Neural crest cell (in vitro differentiated cells): ENCODE data around the gene CLCN4. TPM values are rescaled to one million over a fixed set of nuclear protein-coding genes. Genes with fewer than 3 reads are reported as not detected.
A peak's percentile ranks its signal among the peaks of the same experiment; 100 is the strongest.

Experiments
- DNase-seq: peaks from one replicate; pipeline ENCODE4 v3.0.0; 2021; ENCODE audit warnings: low read depth, mixed read lengths, low spot score
- H3K27ac Mint-ChIP-seq: one replicate; pipeline ENCODE4 v1.8.0; 2021; ENCODE audit warnings: mild to moderate bottlenecking, mixed read lengths; ENCODE audit not compliant: unreplicated experiment
- H3K27me3 Mint-ChIP-seq: 2 replicates; pipeline ENCODE4 v1.8.0; 2021; ENCODE audit warnings: low read depth, mild to moderate bottlenecking, mixed read lengths
- H3K36me3 Mint-ChIP-seq: 2 replicates; pipeline ENCODE4 v1.8.0; 2021; ENCODE audit warnings: low read depth, mild to moderate bottlenecking, mixed read lengths
- H3K4me1 Mint-ChIP-seq: 2 replicates; pipeline ENCODE4 v1.8.0; 2021; ENCODE audit warnings: mixed read lengths
- H3K4me3 Mint-ChIP-seq: one replicate; pipeline ENCODE4 v1.8.0; 2021; ENCODE audit warnings: mild to moderate bottlenecking, mixed read lengths
- H3K9me3 Mint-ChIP-seq: 2 replicates; pipeline ENCODE4 v1.8.0; 2021; ENCODE audit warnings: mixed read lengths
- CTCF ChIP-seq: fragments of 200-600 bp; sonication (generic); conservative IDR thresholded peaks from 2 replicates; pipeline ENCODE4 v1.5.0; 2021; ENCODE audit warnings: antibody characterized with exemption, mild to moderate bottlenecking
- total RNA-seq: library from RNA; stranded (reverse); gene quantifications from 2 replicates; pipeline ENCODE4 v1.2.1, GENCODE V29; 2021

Gene CLCN4
- total RNA-seq, 1 donor from 2014 or later: 8.8 TPM

- no peak for TF ChIP-seq CTCF
- no peak for DNase-seq
- no peaks in the 10 kb centered on the region for H3K27me3 Mint-ChIP-seq
- peaks cover 3% of the 10 kb centered on the region for H3K36me3 Mint-ChIP-seq
- peaks cover 23% of the 10 kb centered on the region for H3K4me1 Mint-ChIP-seq
- H3K27ac Mint-ChIP-seq: peak overlapping the region; percentile 80
- no peak overlapping the region for H3K4me3 Mint-ChIP-seq
- no peaks in the 10 kb centered on the region for H3K9me3 Mint-ChIP-seq
Measured at GRCh38 chrX:10110984-10111363, 45.8 kb upstream of the CLCN4 start.

DNA sequence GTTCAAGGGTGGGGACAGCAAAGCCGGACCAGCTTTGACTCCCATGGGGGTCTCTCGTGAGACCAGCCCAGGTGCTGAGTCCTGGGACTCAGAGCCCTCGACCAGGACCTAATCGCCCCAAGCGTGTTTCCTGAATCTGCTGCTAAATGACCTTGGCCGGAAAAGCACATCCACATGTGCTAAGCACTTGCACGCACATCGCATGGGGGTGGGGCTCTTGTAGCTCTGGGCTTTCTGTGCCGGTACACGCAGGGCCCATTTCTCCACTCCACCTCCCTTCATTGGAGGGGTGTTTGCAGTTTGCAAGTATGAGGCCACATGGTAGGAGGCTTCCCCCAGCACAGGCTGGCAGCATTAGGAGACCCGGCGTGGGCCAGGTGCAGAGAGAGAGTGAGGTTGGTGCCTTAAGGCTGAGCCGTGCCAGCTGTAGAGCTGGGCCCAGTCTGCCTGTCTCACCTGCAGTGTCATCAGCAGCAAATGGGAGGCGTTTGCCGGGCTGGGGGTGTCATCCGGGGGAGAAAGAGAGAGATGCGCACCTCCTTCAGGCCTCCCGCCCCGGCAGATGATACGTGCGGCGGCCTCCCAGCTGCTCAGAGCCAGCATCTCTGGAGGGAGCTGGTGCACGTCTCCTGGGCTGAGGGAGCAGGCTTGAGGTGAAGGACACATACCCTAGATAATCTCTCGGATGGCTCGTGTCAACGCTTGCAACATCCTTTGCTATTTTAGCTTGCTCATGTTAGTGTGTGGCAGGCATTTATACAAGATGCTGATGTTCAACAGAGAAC is 45.2 kb upstream of the CLCN4 start:
- TF ChIP-seq CTCF: no peak
- no peak overlapping the region for H3K4me3 Mint-ChIP-seq
- peaks cover 4% of the 10 kb centered on the region for H3K9me3 Mint-ChIP-seq
- peaks cover 23% of the 10 kb centered on the region for H3K4me1 Mint-ChIP-seq
- peaks cover 8% of the 10 kb centered on the region for H3K36me3 Mint-ChIP-seq
- H3K27ac Mint-ChIP-seq: no peak overlapping the region
- H3K27me3 Mint-ChIP-seq: no peaks in the 10 kb centered on the region
- DNase-seq: no peak

DNA sequence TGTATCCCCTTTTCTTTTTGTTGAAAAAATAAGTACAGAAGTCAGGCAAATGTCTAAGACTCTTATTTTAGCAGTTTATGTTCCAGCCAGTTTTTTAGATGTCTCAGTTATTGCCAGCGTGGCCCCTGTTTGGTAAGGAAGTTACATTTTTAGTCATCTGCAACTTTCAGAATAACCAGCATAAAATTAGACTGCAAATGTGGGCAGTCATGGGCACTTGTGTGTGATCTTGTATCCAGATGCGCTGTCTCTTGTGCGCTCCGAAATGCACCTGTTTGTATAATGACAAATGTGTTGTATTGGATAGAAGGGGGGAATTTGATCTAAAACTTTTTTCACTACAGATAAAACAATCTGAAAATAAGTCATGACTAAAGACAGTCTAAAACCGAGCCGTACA is 44.3 kb upstream of the CLCN4 start:
- H3K27ac Mint-ChIP-seq: no peak overlapping the region
- H3K27me3 Mint-ChIP-seq: no peaks in the 10 kb centered on the region
- TF ChIP-seq CTCF: no peak
- no peak for DNase-seq
- H3K9me3 Mint-ChIP-seq: peaks cover 5% of the 10 kb centered on the region
- peaks cover 10% of the 10 kb centered on the region for H3K36me3 Mint-ChIP-seq
- H3K4me3 Mint-ChIP-seq: no peak overlapping the region
- H3K4me1 Mint-ChIP-seq: peaks cover 17% of the 10 kb centered on the region

GRCh38 chrX:10115082-10115481 is 41.7 kb upstream of the CLCN4 start:
- H3K36me3 Mint-ChIP-seq: peaks cover 31% of the 10 kb centered on the region
- DNase-seq: no peak

DNA sequence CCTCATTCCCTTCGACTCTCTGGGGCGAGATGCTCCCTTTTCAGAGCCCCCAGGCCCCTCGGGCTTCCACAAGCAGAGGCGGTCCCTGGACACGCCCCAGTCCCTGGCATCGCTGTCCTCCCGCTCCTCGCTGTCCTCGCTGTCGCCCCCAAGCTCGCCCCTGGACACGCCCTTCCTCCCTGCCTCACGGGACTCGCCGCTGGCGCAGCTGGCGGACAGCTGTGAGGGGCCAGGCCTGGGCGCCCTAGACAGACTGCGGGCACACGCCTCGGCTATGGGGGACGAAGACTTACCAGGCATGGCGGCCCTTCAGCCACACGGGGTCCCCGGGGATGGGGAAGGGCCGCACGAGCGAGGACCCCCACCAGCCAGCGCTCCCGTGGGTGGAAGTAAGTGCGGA is 39.5 kb upstream of the CLCN4 start:
- peaks cover 5% of the 10 kb centered on the region for H3K4me1 Mint-ChIP-seq
- no peaks in the 10 kb centered on the region for H3K27me3 Mint-ChIP-seq
- H3K4me3 Mint-ChIP-seq: no peak overlapping the region
- no peak overlapping the region for H3K27ac Mint-ChIP-seq
- no peak for TF ChIP-seq CTCF
- H3K9me3 Mint-ChIP-seq: peaks cover 22% of the 10 kb centered on the region
- peaks cover 51% of the 10 kb centered on the region for H3K36me3 Mint-ChIP-seq
- no peak for DNase-seq

More at GRCh38 chrX:10115082-10115481, 41.7 kb upstream of the CLCN4 start:
- Mint-ChIP-seq H3K27me3 (no peaks in the 10 kb centered on the region), H3K4me1 (peaks cover 13% of the 10 kb centered on the region), H3K27ac (no peak overlapping the region), H3K4me3 (no peak overlapping the region), H3K9me3 (peaks cover 13% of the 10 kb centered on the region)
- TF ChIP-seq CTCF: no peak
